ENCODE results near the gene EEF1AKMT2.

The EEF1AKMT2 gene

GRCh38 chr10:124737221-124737620 lies 54.5 kb downstream of the EEF1AKMT2 start:
- no peak for DNase-seq (ENCODE audit: low spot score)

GRCh38 chr10:124736491-124737136 lies 55.1 kb downstream of the EEF1AKMT2 start:
- DNase-seq (ENCODE audit: low spot score), result no peak

GRCh38 chr10:124735491-124736286 lies 56.0 kb downstream of the EEF1AKMT2 start:
- DNase-seq (ENCODE audit: low spot score), result no peak

GRCh38 chr10:124734311-124735166 lies 57.1 kb downstream of the EEF1AKMT2 start:
- DNase-seq (ENCODE audit: low spot score), result no peak

GRCh38 chr10:124733571-124734245 lies 58.0 kb downstream of the EEF1AKMT2 start:
- no peak for DNase-seq (ENCODE audit: low spot score)

- DNase-seq (ENCODE audit: low spot score), result no peak
These were observed 58.6 kb downstream of the EEF1AKMT2 start for GRCh38 chr10:124732931-124733570.

- no peak for DNase-seq (ENCODE audit: low spot score)
These were observed 60.1 kb downstream of the EEF1AKMT2 start for GRCh38 chr10:124731551-124731950.

GRCh38 chr10:124730790-124731189 lies 60.9 kb downstream of the EEF1AKMT2 start:
- DNase-seq (ENCODE audit: low spot score), result no peak

- no peak for DNase-seq (ENCODE audit: low spot score)
These were observed 62.6 kb downstream of the EEF1AKMT2 start for GRCh38 chr10:124728830-124729661.

- no peak for DNase-seq (ENCODE audit: low spot score)
These were observed 63.4 kb downstream of the EEF1AKMT2 start for GRCh38 chr10:124728071-124728829.

- no peak for DNase-seq (ENCODE audit: low spot score)
These were observed 64.2 kb downstream of the EEF1AKMT2 start for GRCh38 chr10:124727361-124727960.

GRCh38 chr10:124725791-124726190 lies 65.9 kb downstream of the EEF1AKMT2 start:
- no peak for DNase-seq (ENCODE audit: low spot score)

- no peak for DNase-seq (ENCODE audit: low spot score)
These were observed 66.5 kb downstream of the EEF1AKMT2 start for GRCh38 chr10:124725171-124725631.

- DNase-seq (ENCODE audit: low spot score), result peak; percentile 96
These were observed 67.2 kb downstream of the EEF1AKMT2 start for GRCh38 chr10:124724279-124725027.

- no peak for DNase-seq (ENCODE audit: low spot score)
These were observed 67.9 kb downstream of the EEF1AKMT2 start for GRCh38 chr10:124723826-124724225.

GRCh38 chr10:124722798-124723783 lies 68.6 kb downstream of the EEF1AKMT2 start:
- DNase-seq (ENCODE audit: low spot score), result no peak

- DNase-seq (ENCODE audit: low spot score), result no peak
These were observed 70.2 kb downstream of the EEF1AKMT2 start for GRCh38 chr10:124721330-124722045.
